GM12878 (cell line): ENCODE data around the gene MR1. TPM values are rescaled to one million over a fixed set of nuclear protein-coding genes. Genes with fewer than 3 reads are reported as not detected.
A peak's percentile ranks its signal among the peaks of the same experiment; 100 is the strongest.

Experiments used
- ATF7 ChIP-seq: fragments of 450-650 bp; IDR thresholded peaks from 2 replicates; pipeline ENCODE4 v1.6.1; 2016; ENCODE audit warnings: low read depth, mild to moderate bottlenecking
- BMI1 ChIP-seq: fragments of 450-650 bp; IDR thresholded peaks from 2 replicates; pipeline ENCODE4 v1.6.1; 2016; ENCODE audit warnings: mild to moderate bottlenecking, moderate library complexity, borderline replicate concordance
- CREB1 ChIP-seq: IDR thresholded peaks from 2 replicates; pipeline ENCODE4 v1.6.1; 2012; ENCODE audit warnings: low read depth, mild to moderate bottlenecking, inconsistent platforms
- E2F4 ChIP-seq: IDR thresholded peaks from 2 replicates; pipeline ENCODE4 v1.6.1; 2012; ENCODE audit warnings: low read depth, low read length, improper control_type of control experiment
- E2F8 ChIP-seq: fragments of 450-650 bp; IDR thresholded peaks from 2 replicates; pipeline ENCODE4 v1.6.1; 2018; ENCODE audit warnings: mild to moderate bottlenecking, low read depth, moderate library complexity; ENCODE audit not compliant: partially characterized antibody
- EED ChIP-seq: sonication (generic); IDR thresholded peaks from 2 replicates; pipeline ENCODE4 v1.6.1; 2016; ENCODE audit warnings: antibody characterized with exemption, low read depth
- EGR1 ChIP-seq, 2 experiments: IDR thresholded peaks; 1 replicate in 1 of 2; 2 replicates in 1 of 2; pipeline ENCODE4 v1.6.1; 2011 to 2012; ENCODE audit warnings: low read depth in 2 of 2, low read length in 2 of 2, borderline replicate concordance in 1 of 2, mild to moderate bottlenecking in 1 of 2, moderate library complexity in 1 of 2
- ETV6 ChIP-seq, 2 experiments: fragments of 450-650 bp in 1 of 2; IDR thresholded peaks in 1 of 2; conservative IDR thresholded peaks in 1 of 2; 2 replicates each; pipeline ENCODE4 v1.6.1; 2014; ENCODE audit warnings: antibody characterized with exemption in 1 of 2, borderline replicate concordance in 1 of 2, low read depth in 1 of 2, mild to moderate bottlenecking in 1 of 2, moderate library complexity in 1 of 2
- IKZF1 ChIP-seq: fragments of 450-650 bp; conservative IDR thresholded peaks from 2 replicates; pipeline ENCODE4 v1.6.1; 2017; ENCODE audit warnings: antibody characterized with exemption, mild to moderate bottlenecking
- IKZF2 ChIP-seq, 2 experiments: fragments of 450-650 bp; IDR thresholded peaks; 2 replicates each; pipeline ENCODE4 v1.6.1; 2017; ENCODE audit warnings: mild to moderate bottlenecking in 2 of 2, moderate library complexity in 2 of 2
- MTA2 ChIP-seq: fragments of 450-650 bp; IDR thresholded peaks from 2 replicates; pipeline ENCODE4 v1.6.1; 2016; ENCODE audit warnings: low read depth, mild to moderate bottlenecking, moderate library complexity
- MXI1 ChIP-seq: fragments of 150-350 bp; IDR thresholded peaks from 2 replicates; pipeline ENCODE4 v1.6.1; 2011; ENCODE audit warnings: low read depth, mild to moderate bottlenecking, inconsistent platforms, low read length, improper control_type of control experiment
- MYC ChIP-seq: IDR thresholded peaks from 2 replicates; pipeline ENCODE4 v1.6.1; 2011; ENCODE audit warnings: mild to moderate bottlenecking, low read length, moderate library complexity, inconsistent platforms; ENCODE audit not compliant: insufficient read depth, insufficient replicate concordance, insufficient read length, severe bottlenecking
- NFIC ChIP-seq: IDR thresholded peaks from 2 replicates; pipeline ENCODE4 v1.6.1; 2012; ENCODE audit warnings: low read depth, mild to moderate bottlenecking, inconsistent platforms, low read length, moderate library complexity
- NR2C2 ChIP-seq: IDR thresholded peaks from 2 replicates; pipeline ENCODE4 v1.6.1; 2011; ENCODE audit warnings: borderline replicate concordance, low read depth; ENCODE audit not compliant: control insufficient read depth, insufficient read length
- POLR2AphosphoS5 ChIP-seq: IDR thresholded peaks from 2 replicates; pipeline ENCODE4 v1.6.1; 2011; ENCODE audit warnings: mild to moderate bottlenecking, low read length, inconsistent platforms
- POU2F2 ChIP-seq: IDR thresholded peaks from 3 replicates; pipeline ENCODE4 v1.6.1; 2011; ENCODE audit warnings: low read depth, mild to moderate bottlenecking, low read length, borderline replicate concordance
- RCOR1 ChIP-seq: conservative IDR thresholded peaks from 2 replicates; pipeline ENCODE4 v1.6.1; 2012; ENCODE audit warnings: low read depth, low read length, improper control_type of control experiment
- RUNX3 ChIP-seq: IDR thresholded peaks from 2 replicates; pipeline ENCODE4 v1.6.1; 2012; ENCODE audit warnings: low read length, inconsistent platforms
- SKIL ChIP-seq: fragments of 450-650 bp; IDR thresholded peaks from 2 replicates; pipeline ENCODE4 v1.6.1; 2017; ENCODE audit warnings: mild to moderate bottlenecking, low read depth, inconsistent platforms; ENCODE audit not compliant: poor library complexity, severe bottlenecking
- SMARCA5 ChIP-seq: fragments of 450-650 bp; IDR thresholded peaks from 2 replicates; pipeline ENCODE4 v1.6.1; 2017; ENCODE audit warnings: mild to moderate bottlenecking
- TARDBP ChIP-seq: IDR thresholded peaks from 2 replicates; pipeline ENCODE4 v1.6.1; 2016; ENCODE audit warnings: borderline replicate concordance
- TBL1XR1 ChIP-seq: IDR thresholded peaks from 2 replicates; pipeline ENCODE4 v1.6.1; 2012; ENCODE audit warnings: low read depth, low read length, improper control_type of control experiment
- ZBED1 ChIP-seq: IDR thresholded peaks from 2 replicates; pipeline ENCODE4 v1.6.1; 2016; ENCODE audit warnings: borderline replicate concordance
- ZZZ3 ChIP-seq: IDR thresholded peaks from 2 replicates; pipeline ENCODE4 v1.6.1; 2011; ENCODE audit warnings: low read depth; ENCODE audit not compliant: control insufficient read depth, insufficient read length
- polyA plus RNA-seq, 11 experiments: library from polyadenylated mRNA; depleted of rRNA in 4 of 11; unstranded in 6 of 11; stranded (reverse) in 5 of 11; fragments of >200 nt; fragmentation: Nextera tagmentation in 4 of 11; fragmentation: Illumina TruSeq in 1 of 11; extraction: Ambion mirVana in 4 of 11; extraction: Trizol in 1 of 11; gene quantifications; 1 replicate in 1 of 11; 2 replicates in 10 of 11; pipeline versions ENCODE4 v1.2.1 to v1.2.3, GENCODE V29; 2011 to 2016; ENCODE audit warnings: inconsistent platforms in 2 of 11, missing spikeins in 2 of 11, low read depth in 1 of 11
- total RNA-seq, 4 experiments: library from RNA; depleted of rRNA in 3 of 4; stranded (reverse); fragments of >200 nt in 3 of 4; fragmentation: Illumina TruSeq in 1 of 4; extraction: Trizol in 1 of 4; gene quantifications; 2 replicates each; pipeline versions ENCODE4 v1.2.1 to v1.2.3, GENCODE V29; 2013 to 2021

Gene MR1
- total and polyA plus RNA-seq, 10 of the 15 experiments (the other 5 are each of a cell fraction or from before 2014, with no cell fraction given), result 24.7 to 65.9 (median 30.9) TPM

GRCh38 chr1:181021811-181022434 is 11.9 kb upstream of the MR1 start (continued):
- TF ChIP-seq RCOR1, result 0 out of 2 replicates have a peak, but pooled peaks have one; percentile 50
- TF ChIP-seq EGR1 (IDR thresholded peaks at IDR 0.05; ENCODE audit: borderline replicate concordance in 1 of 2, low read depth in 2 of 2, low read length in 2 of 2), result peak; percentile 7 to 94
- TF ChIP-seq MXI1, result peak; percentile 20; the same call in 1 of the 2 replicates
- TF ChIP-seq ATF7, result 0 out of 2 replicates have a peak, but pooled peaks have one; percentile 14
- TF ChIP-seq MYC, result peak; percentile 35
- TF ChIP-seq ETV6 (conservative IDR thresholded peaks at IDR 0.05 in 1 of 2, IDR thresholded peaks at IDR 0.05 in 1 of 2; ENCODE audit: borderline replicate concordance in 1 of 2, low read depth in 1 of 2), result peak in 1 of 2 experiments; percentile 39; a peak in 1 of 4 replicates
- TF ChIP-seq POU2F2, result 0 out of 3 replicates have a peak, but pooled peaks have one; percentile 9
- TF ChIP-seq NFIC, result 0 out of 2 replicates have a peak, but pooled peaks have one; percentile 20
- TF ChIP-seq SMARCA5, result 0 out of 2 replicates have a peak, but pooled peaks have one; percentile 52
- peak; percentile 59 for TF ChIP-seq SKIL
- TF ChIP-seq IKZF2 (IDR thresholded peaks at IDR 0.05), result peak; percentile 45 to 62
- TF ChIP-seq CREB1, result 0 out of 2 replicates have a peak, but pooled peaks have one; percentile 10
- peak; percentile 70 for TF ChIP-seq RUNX3
- TF ChIP-seq IKZF1, result peak; percentile 32; the same call in 1 of the 2 replicates
- no peak for TF ChIP-seq MTA2
- no peak for TF ChIP-seq BMI1
- peak; percentile 29; the same call in 1 of the 2 replicates for TF ChIP-seq POLR2AphosphoS5
- peak; percentile 39; the same call in 1 of the 2 replicates for TF ChIP-seq ZBED1
- TF ChIP-seq E2F8, result no peak
- no peak for TF ChIP-seq ZZZ3
- peak; percentile 60; the same call in 1 of the 2 replicates for TF ChIP-seq TARDBP
- TF ChIP-seq E2F4, result no peak
- no peak for TF ChIP-seq NR2C2
- TF ChIP-seq EED, result 0 out of 2 replicates have a peak, but pooled peaks have one; percentile 52
- 0 out of 2 replicates have a peak, but pooled peaks have one; percentile 11 for TF ChIP-seq TBL1XR1
